GM23338 (cell line): ENCODE results near the gene DDX39B. TPM values are rescaled to one million over a fixed set of nuclear protein-coding genes. Genes with fewer than 3 reads are reported as not detected.
A peak's percentile ranks its signal among the peaks of the same experiment; 100 is the strongest.

Source experiments
- ATAC-seq: fragments of 200-7000 bp; cut with Tn5 transposase; 3 replicates; pipeline ENCODE4 v1.9.1; 2020
- DNase-seq: peaks from one replicate; pipeline ENCODE4 v3.0.0-alpha.2; 2015; ENCODE audit warnings: low spot score
- H2AFZ ChIP-seq: fragments of 200-600 bp; sonication (generic); 2 replicates; pipeline ENCODE4 v1.8.0; 2016; ENCODE audit warnings: antibody characterized with exemption, mild to moderate bottlenecking, moderate library complexity
- H3F3A ChIP-seq: fragments of 200-600 bp; sonication (generic); replicated peaks from 2 replicates; pipeline ENCODE4 v1.8.0; 2017; ENCODE audit warnings: antibody characterized with exemption, mixed run types, low read depth
- H3K27ac ChIP-seq: fragments of 200-600 bp; sonication (generic); 2 replicates; pipeline ENCODE4 v1.6.1; 2016; ENCODE audit warnings: low read depth
- H3K27me3 ChIP-seq: fragments of 200-600 bp; sonication (generic); 2 replicates; pipeline ENCODE4 v1.8.0; 2016; ENCODE audit warnings: mild to moderate bottlenecking, mixed run types, moderate library complexity; ENCODE audit not compliant: insufficient read depth
- H3K36me3 ChIP-seq: fragments of 200-600 bp; sonication (generic); 2 replicates; pipeline ENCODE4 v1.8.0; 2016; ENCODE audit warnings: mild to moderate bottlenecking; ENCODE audit not compliant: insufficient read depth
- H3K4me1 ChIP-seq: fragments of 200-600 bp; sonication (generic); 2 replicates; pipeline ENCODE4 v1.8.0; 2016; ENCODE audit warnings: mild to moderate bottlenecking, moderate library complexity; ENCODE audit not compliant: insufficient read depth
- H3K4me2 ChIP-seq: fragments of 200-600 bp; sonication (generic); 2 replicates; pipeline ENCODE4 v1.7.1; 2017; ENCODE audit warnings: mixed run types
- H3K4me3 ChIP-seq: fragments of 200-600 bp; sonication (generic); 2 replicates; pipeline ENCODE4 v1.6.1; 2016; ENCODE audit warnings: mixed run types
- H3K79me2 ChIP-seq: fragments of 200-600 bp; sonication (generic); replicated peaks from 2 replicates; pipeline ENCODE4 v1.8.0; 2017; ENCODE audit warnings: mild to moderate bottlenecking; ENCODE audit not compliant: insufficient read depth
- H3K9me2 ChIP-seq: fragments of 200-600 bp; sonication (generic); 2 replicates; pipeline ENCODE4 v1.8.0; 2017; ENCODE audit not compliant: insufficient read depth
- H4K20me1 ChIP-seq: fragments of 200-600 bp; sonication (generic); replicated peaks from 2 replicates; pipeline ENCODE4 v1.8.0; 2017; ENCODE audit warnings: mild to moderate bottlenecking; ENCODE audit not compliant: insufficient read depth
- H3K27ac Mint-ChIP-seq: 2 replicates; pipeline ENCODE4 v1.8.0; 2020; ENCODE audit warnings: inconsistent platforms, mild to moderate bottlenecking, moderate library complexity, mixed read lengths
- H3K27me3 Mint-ChIP-seq: 3 replicates; pipeline ENCODE4 v1.8.0; 2022; ENCODE audit warnings: low read depth, mild to moderate bottlenecking, moderate library complexity, mixed read lengths, inconsistent platforms; ENCODE audit not compliant: insufficient read depth, poor library complexity
- H3K36me3 Mint-ChIP-seq: 3 replicates; pipeline ENCODE4 v1.8.0; 2021; ENCODE audit warnings: low read depth, mild to moderate bottlenecking, inconsistent platforms, moderate library complexity, mixed read lengths
- H3K4me1 Mint-ChIP-seq: 3 replicates; pipeline ENCODE4 v1.8.0; 2020; ENCODE audit warnings: mild to moderate bottlenecking, inconsistent platforms, mixed read lengths
- H3K4me3 Mint-ChIP-seq: 3 replicates; pipeline ENCODE4 v1.8.0; 2021; ENCODE audit warnings: moderate library complexity, mild to moderate bottlenecking, inconsistent platforms, mixed read lengths
- H3K9me3 Mint-ChIP-seq: 3 replicates; pipeline ENCODE4 v1.8.0; 2020; ENCODE audit warnings: moderate library complexity, mild to moderate bottlenecking, inconsistent platforms, mixed read lengths
- CREB1 ChIP-seq: fragments of 250-450 bp; sonication (Bioruptor Pico); IDR thresholded peaks from 2 replicates; pipeline ENCODE4 v1.5.0; 2020; ENCODE audit warnings: low read depth, mild to moderate bottlenecking, moderate library complexity
- EZH2 ChIP-seq: fragments of 200-600 bp; sonication (generic); IDR thresholded peaks from one replicate; pipeline ENCODE4 v1.8.0; 2017; ENCODE audit warnings: antibody characterized with exemption, mild to moderate bottlenecking, low read depth; ENCODE audit not compliant: unreplicated experiment
- EZH2phosphoT487 ChIP-seq: fragments of 200-600 bp; sonication (generic); IDR thresholded peaks from one replicate; pipeline ENCODE4 v1.8.1; 2018; ENCODE audit warnings: antibody characterized with exemption; ENCODE audit not compliant: unreplicated experiment
- JUNB ChIP-seq: IDR thresholded peaks from one replicate; pipeline ENCODE4 v1.6.1; 2016; ENCODE audit warnings: antibody characterized with exemption; ENCODE audit not compliant: unreplicated experiment
- NANOG ChIP-seq: IDR thresholded peaks from 2 replicates; pipeline ENCODE4 v1.6.1; 2016; ENCODE audit warnings: antibody characterized with exemption, borderline replicate concordance
- POLR2AphosphoS5 ChIP-seq: IDR thresholded peaks from 2 replicates; pipeline ENCODE4 v1.6.1; 2016; ENCODE audit warnings: antibody characterized with exemption, low read depth
- STAT1 ChIP-seq: IDR thresholded peaks from one replicate; pipeline ENCODE4 v1.6.1; 2016; ENCODE audit warnings: antibody characterized with exemption; ENCODE audit not compliant: unreplicated experiment
- ZNF114 ChIP-seq: fragments of 250-450 bp; sonication (Bioruptor Pico); IDR thresholded peaks from 2 replicates; pipeline ENCODE4 v1.5.0; 2020; ENCODE audit warnings: mild to moderate bottlenecking, moderate library complexity
- ZNF331 ChIP-seq: fragments of 250-450 bp; sonication (Bioruptor Pico); IDR thresholded peaks from 2 replicates; pipeline ENCODE4 v1.5.0; 2020; ENCODE audit warnings: low read depth, mild to moderate bottlenecking, moderate library complexity
- polyA plus RNA-seq: library from polyadenylated mRNA; unstranded; fragments of >200 nt; fragmentation: Nextera tagmentation; extraction: Ambion mirVana; gene quantifications from 2 replicates; pipeline ENCODE4 v1.2.1, GENCODE V29; 2016
- total RNA-seq: library from RNA; depleted of rRNA; stranded (reverse); fragments of >200 nt; shearing (Covaris generic); gene quantifications from 2 replicates; pipeline ENCODE4 v1.2.3, GENCODE V29; 2014
- TF ChIP-seq, protein P1 (sequence below), 2 experiments: fragments of 200-600 bp in 1 of 2; sonication (generic) in 1 of 2; conservative IDR thresholded peaks; 2 replicates each; pipeline versions ENCODE4 v1.5.1 to v1.6.1; 2016 to 2017; ENCODE audit warnings: antibody characterized with exemption in 2 of 2, low read depth in 2 of 2, mild to moderate bottlenecking in 2 of 2, moderate library complexity in 1 of 2
- TF ChIP-seq, protein P2 (sequence below): IDR thresholded peaks from 2 replicates; pipeline ENCODE4 v1.6.1; 2016; ENCODE audit warnings: antibody characterized with exemption
- TF ChIP-seq, protein P3 (sequence below): IDR thresholded peaks from one replicate; pipeline ENCODE4 v1.6.1; 2018; ENCODE audit warnings: antibody characterized with exemption; ENCODE audit not compliant: unreplicated experiment
- TF ChIP-seq, protein P4 (sequence below): fragments of 250-450 bp; sonication (Bioruptor Pico); IDR thresholded peaks from 2 replicates; pipeline ENCODE4 v1.5.0; 2020; ENCODE audit warnings: mild to moderate bottlenecking, moderate library complexity

Gene DDX39B
- total and polyA plus RNA-seq, 2 experiments from 2014 or later = 341 to 849 TPM

DNA sequence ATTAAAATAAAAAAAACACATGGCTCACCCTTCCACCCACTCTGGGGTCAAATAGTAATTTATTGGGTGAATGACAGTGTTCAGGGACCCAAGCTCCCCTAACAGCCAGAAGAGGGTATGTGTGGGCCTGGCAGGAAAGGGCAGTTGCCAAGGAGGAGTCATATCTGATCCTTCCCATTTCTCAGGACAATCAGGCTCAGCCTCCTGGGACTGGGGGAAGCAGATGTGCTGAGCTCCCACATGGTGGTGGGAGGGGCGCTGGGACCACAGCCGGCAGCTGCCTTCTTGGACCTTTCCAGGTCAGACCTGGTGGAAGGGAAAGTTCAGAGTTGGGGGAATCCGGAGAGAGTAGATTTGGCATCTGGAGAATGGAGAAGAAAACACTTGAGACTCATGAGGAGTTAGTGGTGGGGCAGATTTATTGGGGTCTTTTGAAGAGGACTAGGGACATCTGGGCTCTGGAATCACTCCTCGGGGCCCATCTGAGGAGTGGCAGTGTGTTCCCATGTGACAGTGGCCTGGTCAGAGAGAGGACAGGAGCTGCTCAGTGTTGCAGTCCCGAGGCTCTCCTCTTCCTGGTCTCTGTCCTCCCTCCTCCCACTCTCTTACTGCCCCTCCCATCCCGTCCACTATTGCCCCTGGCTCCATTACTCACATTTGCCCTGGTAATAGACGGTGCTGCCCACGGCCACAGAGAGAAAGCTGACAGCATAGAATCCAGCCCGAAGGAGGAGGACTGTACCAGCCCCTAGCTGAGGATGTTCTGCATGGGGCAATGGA lies 47.3 kb upstream of the DDX39B start:
- Mint-ChIP-seq H3K4me1 (peaks cover 6% of the 10 kb centered on the region; the same call in 2 of the 3 replicates), H3K27me3 (peaks cover 10% of the 10 kb centered on the region), H3K4me3 (no peak overlapping the region), H3K9me3 (no peaks in the 10 kb centered on the region), H3K27ac (no peak overlapping the region), H3K36me3 (no peaks in the 10 kb centered on the region; the same call in 2 of the 3 replicates)
- no peak for TF ChIP-seq CREB1
- TF ChIP-seq, protein P1, sequence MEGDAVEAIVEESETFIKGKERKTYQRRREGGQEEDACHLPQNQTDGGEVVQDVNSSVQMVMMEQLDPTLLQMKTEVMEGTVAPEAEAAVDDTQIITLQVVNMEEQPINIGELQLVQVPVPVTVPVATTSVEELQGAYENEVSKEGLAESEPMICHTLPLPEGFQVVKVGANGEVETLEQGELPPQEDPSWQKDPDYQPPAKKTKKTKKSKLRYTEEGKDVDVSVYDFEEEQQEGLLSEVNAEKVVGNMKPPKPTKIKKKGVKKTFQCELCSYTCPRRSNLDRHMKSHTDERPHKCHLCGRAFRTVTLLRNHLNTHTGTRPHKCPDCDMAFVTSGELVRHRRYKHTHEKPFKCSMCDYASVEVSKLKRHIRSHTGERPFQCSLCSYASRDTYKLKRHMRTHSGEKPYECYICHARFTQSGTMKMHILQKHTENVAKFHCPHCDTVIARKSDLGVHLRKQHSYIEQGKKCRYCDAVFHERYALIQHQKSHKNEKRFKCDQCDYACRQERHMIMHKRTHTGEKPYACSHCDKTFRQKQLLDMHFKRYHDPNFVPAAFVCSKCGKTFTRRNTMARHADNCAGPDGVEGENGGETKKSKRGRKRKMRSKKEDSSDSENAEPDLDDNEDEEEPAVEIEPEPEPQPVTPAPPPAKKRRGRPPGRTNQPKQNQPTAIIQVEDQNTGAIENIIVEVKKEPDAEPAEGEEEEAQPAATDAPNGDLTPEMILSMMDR (conservative IDR thresholded peaks at IDR 0.05; ENCODE audit: low read depth in 2 of 2) = no peak
- TF ChIP-seq POLR2AphosphoS5 = no peak
- no peak for TF ChIP-seq NANOG
- no peak for TF ChIP-seq STAT1
- no peak for TF ChIP-seq ZNF114 (CRISPR knock-in tag)
- TF ChIP-seq, protein P2, sequence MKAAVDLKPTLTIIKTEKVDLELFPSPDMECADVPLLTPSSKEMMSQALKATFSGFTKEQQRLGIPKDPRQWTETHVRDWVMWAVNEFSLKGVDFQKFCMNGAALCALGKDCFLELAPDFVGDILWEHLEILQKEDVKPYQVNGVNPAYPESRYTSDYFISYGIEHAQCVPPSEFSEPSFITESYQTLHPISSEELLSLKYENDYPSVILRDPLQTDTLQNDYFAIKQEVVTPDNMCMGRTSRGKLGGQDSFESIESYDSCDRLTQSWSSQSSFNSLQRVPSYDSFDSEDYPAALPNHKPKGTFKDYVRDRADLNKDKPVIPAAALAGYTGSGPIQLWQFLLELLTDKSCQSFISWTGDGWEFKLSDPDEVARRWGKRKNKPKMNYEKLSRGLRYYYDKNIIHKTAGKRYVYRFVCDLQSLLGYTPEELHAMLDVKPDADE = no peak
- no peak for TF ChIP-seq ZNF331 (CRISPR knock-in tag)
- TF ChIP-seq, protein P3, sequence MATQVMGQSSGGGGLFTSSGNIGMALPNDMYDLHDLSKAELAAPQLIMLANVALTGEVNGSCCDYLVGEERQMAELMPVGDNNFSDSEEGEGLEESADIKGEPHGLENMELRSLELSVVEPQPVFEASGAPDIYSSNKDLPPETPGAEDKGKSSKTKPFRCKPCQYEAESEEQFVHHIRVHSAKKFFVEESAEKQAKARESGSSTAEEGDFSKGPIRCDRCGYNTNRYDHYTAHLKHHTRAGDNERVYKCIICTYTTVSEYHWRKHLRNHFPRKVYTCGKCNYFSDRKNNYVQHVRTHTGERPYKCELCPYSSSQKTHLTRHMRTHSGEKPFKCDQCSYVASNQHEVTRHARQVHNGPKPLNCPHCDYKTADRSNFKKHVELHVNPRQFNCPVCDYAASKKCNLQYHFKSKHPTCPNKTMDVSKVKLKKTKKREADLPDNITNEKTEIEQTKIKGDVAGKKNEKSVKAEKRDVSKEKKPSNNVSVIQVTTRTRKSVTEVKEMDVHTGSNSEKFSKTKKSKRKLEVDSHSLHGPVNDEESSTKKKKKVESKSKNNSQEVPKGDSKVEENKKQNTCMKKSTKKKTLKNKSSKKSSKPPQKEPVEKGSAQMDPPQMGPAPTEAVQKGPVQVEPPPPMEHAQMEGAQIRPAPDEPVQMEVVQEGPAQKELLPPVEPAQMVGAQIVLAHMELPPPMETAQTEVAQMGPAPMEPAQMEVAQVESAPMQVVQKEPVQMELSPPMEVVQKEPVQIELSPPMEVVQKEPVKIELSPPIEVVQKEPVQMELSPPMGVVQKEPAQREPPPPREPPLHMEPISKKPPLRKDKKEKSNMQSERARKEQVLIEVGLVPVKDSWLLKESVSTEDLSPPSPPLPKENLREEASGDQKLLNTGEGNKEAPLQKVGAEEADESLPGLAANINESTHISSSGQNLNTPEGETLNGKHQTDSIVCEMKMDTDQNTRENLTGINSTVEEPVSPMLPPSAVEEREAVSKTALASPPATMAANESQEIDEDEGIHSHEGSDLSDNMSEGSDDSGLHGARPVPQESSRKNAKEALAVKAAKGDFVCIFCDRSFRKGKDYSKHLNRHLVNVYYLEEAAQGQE = no peak
- no peak for TF ChIP-seq JUNB
- TF ChIP-seq EZH2 = no peak
- TF ChIP-seq EZH2phosphoT487 = no peak
- TF ChIP-seq, protein P4, sequence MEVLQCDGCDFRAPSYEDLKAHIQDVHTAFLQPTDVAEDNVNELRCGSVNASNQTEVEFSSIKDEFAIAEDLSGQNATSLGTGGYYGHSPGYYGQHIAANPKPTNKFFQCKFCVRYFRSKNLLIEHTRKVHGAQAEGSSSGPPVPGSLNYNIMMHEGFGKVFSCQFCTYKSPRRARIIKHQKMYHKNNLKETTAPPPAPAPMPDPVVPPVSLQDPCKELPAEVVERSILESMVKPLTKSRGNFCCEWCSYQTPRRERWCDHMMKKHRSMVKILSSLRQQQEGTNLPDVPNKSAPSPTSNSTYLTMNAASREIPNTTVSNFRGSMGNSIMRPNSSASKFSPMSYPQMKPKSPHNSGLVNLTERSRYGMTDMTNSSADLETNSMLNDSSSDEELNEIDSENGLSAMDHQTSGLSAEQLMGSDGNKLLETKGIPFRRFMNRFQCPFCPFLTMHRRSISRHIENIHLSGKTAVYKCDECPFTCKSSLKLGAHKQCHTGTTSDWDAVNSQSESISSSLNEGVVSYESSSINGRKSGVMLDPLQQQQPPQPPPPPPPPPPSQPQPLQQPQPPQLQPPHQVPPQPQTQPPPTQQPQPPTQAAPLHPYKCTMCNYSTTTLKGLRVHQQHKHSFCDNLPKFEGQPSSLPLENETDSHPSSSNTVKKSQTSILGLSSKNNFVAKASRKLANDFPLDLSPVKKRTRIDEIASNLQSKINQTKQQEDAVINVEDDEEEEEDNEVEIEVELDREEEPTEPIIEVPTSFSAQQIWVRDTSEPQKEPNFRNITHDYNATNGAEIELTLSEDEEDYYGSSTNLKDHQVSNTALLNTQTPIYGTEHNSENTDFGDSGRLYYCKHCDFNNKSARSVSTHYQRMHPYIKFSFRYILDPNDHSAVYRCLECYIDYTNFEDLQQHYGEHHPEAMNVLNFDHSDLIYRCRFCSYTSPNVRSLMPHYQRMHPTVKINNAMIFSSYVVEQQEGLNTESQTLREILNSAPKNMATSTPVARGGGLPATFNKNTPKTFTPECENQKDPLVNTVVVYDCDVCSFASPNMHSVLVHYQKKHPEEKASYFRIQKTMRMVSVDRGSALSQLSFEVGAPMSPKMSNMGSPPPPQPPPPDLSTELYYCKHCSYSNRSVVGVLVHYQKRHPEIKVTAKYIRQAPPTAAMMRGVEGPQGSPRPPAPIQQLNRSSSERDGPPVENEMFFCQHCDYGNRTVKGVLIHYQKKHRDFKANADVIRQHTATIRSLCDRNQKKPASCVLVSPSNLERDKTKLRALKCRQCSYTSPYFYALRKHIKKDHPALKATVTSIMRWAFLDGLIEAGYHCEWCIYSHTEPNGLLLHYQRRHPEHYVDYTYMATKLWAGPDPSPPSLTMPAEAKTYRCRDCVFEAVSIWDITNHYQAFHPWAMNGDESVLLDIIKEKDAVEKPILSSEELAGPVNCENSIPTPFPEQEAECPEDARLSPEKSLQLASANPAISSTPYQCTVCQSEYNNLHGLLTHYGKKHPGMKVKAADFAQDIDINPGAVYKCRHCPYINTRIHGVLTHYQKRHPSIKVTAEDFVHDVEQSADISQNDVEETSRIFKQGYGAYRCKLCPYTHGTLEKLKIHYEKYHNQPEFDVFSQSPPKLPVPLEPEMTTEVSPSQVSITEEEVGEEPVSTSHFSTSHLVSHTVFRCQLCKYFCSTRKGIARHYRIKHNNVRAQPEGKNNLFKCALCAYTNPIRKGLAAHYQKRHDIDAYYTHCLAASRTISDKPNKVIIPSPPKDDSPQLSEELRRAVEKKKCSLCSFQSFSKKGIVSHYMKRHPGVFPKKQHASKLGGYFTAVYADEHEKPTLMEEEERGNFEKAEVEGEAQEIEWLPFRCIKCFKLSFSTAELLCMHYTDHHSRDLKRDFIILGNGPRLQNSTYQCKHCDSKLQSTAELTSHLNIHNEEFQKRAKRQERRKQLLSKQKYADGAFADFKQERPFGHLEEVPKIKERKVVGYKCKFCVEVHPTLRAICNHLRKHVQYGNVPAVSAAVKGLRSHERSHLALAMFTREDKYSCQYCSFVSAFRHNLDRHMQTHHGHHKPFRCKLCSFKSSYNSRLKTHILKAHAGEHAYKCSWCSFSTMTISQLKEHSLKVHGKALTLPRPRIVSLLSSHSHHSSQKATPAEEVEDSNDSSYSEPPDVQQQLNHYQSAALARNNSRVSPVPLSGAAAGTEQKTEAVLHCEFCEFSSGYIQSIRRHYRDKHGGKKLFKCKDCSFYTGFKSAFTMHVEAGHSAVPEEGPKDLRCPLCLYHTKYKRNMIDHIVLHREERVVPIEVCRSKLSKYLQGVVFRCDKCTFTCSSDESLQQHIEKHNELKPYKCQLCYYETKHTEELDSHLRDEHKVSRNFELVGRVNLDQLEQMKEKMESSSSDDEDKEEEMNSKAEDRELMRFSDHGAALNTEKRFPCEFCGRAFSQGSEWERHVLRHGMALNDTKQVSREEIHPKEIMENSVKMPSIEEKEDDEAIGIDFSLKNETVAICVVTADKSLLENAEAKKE (CRISPR knock-in tag) = no peak
- no peaks in the 10 kb centered on the region for H3K4me1 ChIP-seq
- H3K79me2 ChIP-seq = no peaks in the 10 kb centered on the region
- H3K27ac ChIP-seq = no peak overlapping the region
- no peak overlapping the region for H3K4me3 ChIP-seq
- no peak for ATAC-seq
- no peaks in the 10 kb centered on the region for H4K20me1 ChIP-seq
- no peak overlapping the region for H3K4me2 ChIP-seq
- H3K9me2 ChIP-seq = no peaks in the 10 kb centered on the region
- no peak for DNase-seq
- H3F3A ChIP-seq = no peaks in the 10 kb centered on the region
- H2AFZ ChIP-seq = peak overlapping the region; percentile 43; the same call in 1 of the 2 replicates
- H3K36me3 ChIP-seq = no peaks in the 10 kb centered on the region
- no peaks in the 10 kb centered on the region for H3K27me3 ChIP-seq
